Measurements from ENCODE around the gene ZBTB16. TPM values are rescaled to one million over a fixed set of nuclear protein-coding genes. Genes with fewer than 3 reads are reported as not detected.

Gene ZBTB16
- total and polyA plus RNA-seq, 2 of the 4 experiments (the other 2 are of a cell fraction), result not detected

GRCh38 chr11:114259551-114259983 lies 200.1 kb downstream of the ZBTB16 start:
- CTCF ChIA-PET, result interaction anchor here (1.5 to 4.5 kb wide), 3 partner anchors 205 to 265 kb away, joined by 3 to 43 read pairs (median 29); no protein-coding TSS in a partner anchor
- WGBS, 2 experiments (ENCODE audit: extremely low coverage in 2 of 2, insufficient read length in 1 of 2), result 77% methylated on average over 9 of the region's 12 CpGs; no CpG with 5 or more reads in 1 of the 2 experiments

More at GRCh38 chr11:114259551-114259983, 200.1 kb downstream of the ZBTB16 start:
- H4K5ac ChIP-seq (ENCODE audit: low read depth, low read length), result no peak overlapping the region
- ATAC-seq (ENCODE audit: low read depth) (no peak), DNase-seq (no peak)
- no TSS peak for BruUV-seq (replicated peaks)
- no peaks in the 10 kb centered on the region for H4K20me1 ChIP-seq (ENCODE audit: insufficient read depth, low read length)
- no peaks in the 10 kb centered on the region for H3K79me1 ChIP-seq (ENCODE audit: low read depth in 1 of 2, low read length in 2 of 2)
- H2BK15ac ChIP-seq (ENCODE audit: low read depth, low read length), result no peak overlapping the region
- no peaks in the 10 kb centered on the region for H3K36me3 ChIP-seq (ENCODE audit: control insufficient read depth, insufficient read depth, low read length)
- H3K23ac ChIP-seq (ENCODE audit: low read depth, low read length), result no peak overlapping the region
- no peak overlapping the region for H3K56ac ChIP-seq (ENCODE audit: extremely low read depth, insufficient read depth, low read length)
- H3K4me2 ChIP-seq (ENCODE audit: low read depth, low read length), result no peak overlapping the region
- no peak for TF ChIP-seq MAFK (IDR thresholded peaks at IDR 0.05; ENCODE audit: low read depth, low read length)
- TF ChIP-seq POLR2A (IDR thresholded peaks at IDR 0.05; ENCODE audit: low read depth, low read length), result no peak
- TF ChIP-seq RAD21 (IDR thresholded peaks at IDR 0.05; ENCODE audit: low read length), result no peak
- TF ChIP-seq NFE2L2 (IDR thresholded peaks at IDR 0.05; ENCODE audit: low read depth, low read length), result no peak
- TF ChIP-seq SMC3 (IDR thresholded peaks at IDR 0.05; ENCODE audit: low read depth, low read length), result no peak
- no peak for TF ChIP-seq RFX5 (IDR thresholded peaks at IDR 0.05; ENCODE audit: low read depth, low read length)
- TF ChIP-seq CTCF (conservative IDR thresholded peaks at IDR 0.05; ENCODE audit: low read depth, low read length), result no peak
- no peak for TF ChIP-seq CEBPB (IDR thresholded peaks at IDR 0.05; ENCODE audit: low read depth, low read length)
- TF ChIP-seq USF2 (IDR thresholded peaks at IDR 0.05; ENCODE audit: low read depth, low read length), result no peak
- no peak for TF ChIP-seq RCOR1 (IDR thresholded peaks at IDR 0.05; ENCODE audit: insufficient replicate concordance, low read length)
- no peak for TF ChIP-seq MAZ (IDR thresholded peaks at IDR 0.05; ENCODE audit: borderline replicate concordance, low read depth, low read length)
- TF ChIP-seq CHD1 (IDR thresholded peaks at IDR 0.05; ENCODE audit: low read depth, low read length), result no peak
- no peak for TF ChIP-seq ELK1 (IDR thresholded peaks at IDR 0.05; ENCODE audit: borderline replicate concordance, low read depth, low read length)
- no peak for TF ChIP-seq MXI1 (IDR thresholded peaks at IDR 0.05; ENCODE audit: borderline replicate concordance, low read depth, low read length)
- no peak for TF ChIP-seq FOS (IDR thresholded peaks at IDR 0.05; ENCODE audit: low read depth, low read length)
- TF ChIP-seq BHLHE40 (IDR thresholded peaks at IDR 0.05; ENCODE audit: low read depth, low read length), result no peak
- no peak overlapping the region for H2AK5ac ChIP-seq (ENCODE audit: low read depth, low read length)
- H3K9ac ChIP-seq (ENCODE audit: low read depth, low read length), result no peak overlapping the region
- H3K4ac ChIP-seq (ENCODE audit: low read depth, low read length), result no peak overlapping the region
- no peak overlapping the region for H4K8ac ChIP-seq (ENCODE audit: low read depth in 2 of 2, low read length in 2 of 2)
- H3K14ac ChIP-seq (replicated peaks; ENCODE audit: low read depth, low read length), result no peak overlapping the region
- no peak overlapping the region for H2BK5ac ChIP-seq (ENCODE audit: low read depth, low read length, poor library complexity, severe bottlenecking)
- no peaks in the 10 kb centered on the region for H3K9me3 ChIP-seq (ENCODE audit: control insufficient read depth, insufficient read depth, low read length)
- intact Hi-C loops (cut with micrococcal nuclease), result no loop called here
- in situ Hi-C loops (cut with MboI; ENCODE audit: low sequenced_read_pairs), result no loop called here
- H2BK120ac ChIP-seq (ENCODE audit: low read depth, low read length), result no peak overlapping the region
- H2AFZ ChIP-seq (replicated peaks; ENCODE audit: low read length, poor library complexity), result no peak overlapping the region
- no peak overlapping the region for H3K4me3 ChIP-seq (ENCODE audit: insufficient read depth, low read depth, low read length)
- H2AK9ac ChIP-seq (replicated peaks; ENCODE audit: low read depth, low read length, poor library complexity), result no peak overlapping the region
- no peak overlapping the region for H3K18ac ChIP-seq (ENCODE audit: low read depth, low read length)
- no peak overlapping the region for H2BK20ac ChIP-seq (ENCODE audit: low read depth, low read length)
- H3K27me3 ChIP-seq (ENCODE audit: control insufficient read depth, insufficient read depth, low read length), result peaks cover 43% of the 10 kb centered on the region
- no peak overlapping the region for H4K91ac ChIP-seq (ENCODE audit: insufficient read depth, low read depth, low read length)
- H3K27ac ChIP-seq (ENCODE audit: insufficient read depth, low read length), result no peak overlapping the region
- dilution Hi-C loops (cut with HindIII; ENCODE audit: low sequenced_read_pairs, unreplicated experiment), result no loop called here
- H3K4me1 ChIP-seq (ENCODE audit: control insufficient read depth, insufficient read depth, low read length), result no peaks in the 10 kb centered on the region
- POLR2A ChIA-PET (ENCODE audit: unreplicated experiment), result no interaction called here
- no peaks in the 10 kb centered on the region for H3K9me1 ChIP-seq (ENCODE audit: insufficient read depth, low read length)

Data from IMR-90 (cell line).